NCI-H128 (cell line): ENCODE data around the gene HAPSTR1.

Experiments
- DNase-seq: peaks from one replicate; lab custom pipeline; 2025; ENCODE audit not compliant: unreplicated experiment; lab: John Stamatoyannopoulos, UW

The HAPSTR1 gene

GRCh38 chr16:9122342-9122741 lies 30.9 kb downstream of the HAPSTR1 start:
- DNase-seq = no peak

- no peak for DNase-seq
Observed at GRCh38 chr16:9122969-9123368, 31.5 kb downstream of the HAPSTR1 start.

GRCh38 chr16:9123401-9123800 lies 32.0 kb downstream of the HAPSTR1 start:
- DNase-seq = no peak

- DNase-seq = no peak
Observed at GRCh38 chr16:9123871-9124270, 32.4 kb downstream of the HAPSTR1 start.

- DNase-seq = no peak
Observed at GRCh38 chr16:9124444-9124843, 33.0 kb downstream of the HAPSTR1 start.

- DNase-seq = no peak
Observed at GRCh38 chr16:9124908-9125584, 33.6 kb downstream of the HAPSTR1 start.

- DNase-seq = no peak
Observed at GRCh38 chr16:9125658-9126505, 34.4 kb downstream of the HAPSTR1 start.

- no peak for DNase-seq
Observed at GRCh38 chr16:9126609-9127008, 35.2 kb downstream of the HAPSTR1 start.

- DNase-seq = no peak
Observed at GRCh38 chr16:9128346-9129342, 37.2 kb downstream of the HAPSTR1 start.

- DNase-seq = no peak
Observed at GRCh38 chr16:9134306-9134705, 42.9 kb downstream of the HAPSTR1 start.

GRCh38 chr16:9134739-9135138 lies 43.3 kb downstream of the HAPSTR1 start:
- DNase-seq = peak; percentile 3

GRCh38 chr16:9135797-9136196 lies 44.4 kb downstream of the HAPSTR1 start:
- DNase-seq = no peak

- DNase-seq = no peak
Observed at GRCh38 chr16:9136596-9136995, 45.2 kb downstream of the HAPSTR1 start.

GRCh38 chr16:9138021-9138680 lies 46.7 kb downstream of the HAPSTR1 start:
- DNase-seq = no peak

- DNase-seq = peak; percentile 5
Observed at GRCh38 chr16:9138731-9139501, 47.5 kb downstream of the HAPSTR1 start.

- no peak for DNase-seq
Observed at GRCh38 chr16:9139965-9140364, 48.5 kb downstream of the HAPSTR1 start.
